AG04449 (cell line): ENCODE data around the gene UBAC1.
"Not testable (repeated sequence)": the region's sequence is repeated elsewhere in the genome, so short reads cannot be mapped to it uniquely, and the experiment has no call there.

Source experiments
- CTCF ChIA-PET: fragments of 350-600 bp; formaldehyde crosslinking; extraction: SDS; loops from one replicate; lab custom pipeline; 2021; ENCODE audit warnings: antibody characterized with exemption; lab: Yijun Ruan, JAX
- POLR2A ChIA-PET: fragments of 400-600, 350-600 bp; formaldehyde crosslinking; extraction: SDS; loops from one replicate; lab custom pipeline; 2020; ENCODE audit warnings: antibody characterized with exemption, inconsistent platforms; lab: Yijun Ruan, JAX
- DNase-seq: peaks from one replicate; pipeline ENCODE4 v3.0.0-alpha.2; 2010; ENCODE audit warnings: low read depth, low spot score
- H3K4me3 ChIP-seq: 2 replicates; pipeline ENCODE4 v1.5.1; 2011; ENCODE audit warnings: low read depth, mild to moderate bottlenecking, control low read depth, low read length
- CTCF ChIP-seq: IDR thresholded peaks from one replicate; pipeline ENCODE4 v1.5.1; 2011; ENCODE audit warnings: mild to moderate bottlenecking, moderate library complexity, low read length, control low read depth, inconsistent platforms; ENCODE audit not compliant: insufficient read depth; ENCODE audit errors: missing control alignments

Gene UBAC1

GRCh38 chr9:135944444-135945252, 16.5 kb downstream of the UBAC1 start:
- ChIA-PET CTCF (interaction anchor here (1.0 to 1.5 kb wide), 3 partner anchors 15 to 83 kb away, joined by 3 to 4 read pairs (median 4); no protein-coding TSS in a partner anchor), POLR2A (no interaction called here)
- DNase-seq = no peak
- TF ChIP-seq CTCF = no peak
- H3K4me3 ChIP-seq = no peak overlapping the region

- POLR2A ChIA-PET, H3K4me3 ChIP-seq, DNase-seq: not testable (repeated sequence)
- CTCF ChIA-PET = interaction anchor here (1.0 to 1.2 kb wide), 3 partner anchors 8 to 82 kb away, joined by 3 to 4 read pairs (median 4); no protein-coding TSS in a partner anchor
Observed at GRCh38 chr9:135943604-135944003, 17.6 kb downstream of the UBAC1 start.

- ChIA-PET POLR2A (no interaction called here), CTCF (interaction anchor here (1.3 kb wide), 1 partner anchor 19 kb away, joined by 3 read pairs; the partner anchor contains the start of gene UBAC1)
- TF ChIP-seq CTCF = no peak
- H3K4me3 ChIP-seq = no peak overlapping the region
- no peak for DNase-seq
Observed at GRCh38 chr9:135941288-135941995, 19.7 kb downstream of the UBAC1 start.

- ChIA-PET CTCF (no interaction called here), POLR2A (no interaction called here)
- DNase-seq = no peak
- no peak overlapping the region for H3K4me3 ChIP-seq
- TF ChIP-seq CTCF = no peak
Observed at GRCh38 chr9:135939351-135940265, 21.6 kb downstream of the UBAC1 start.

- CTCF ChIA-PET = no interaction called here
- H3K4me3 ChIP-seq = no peak overlapping the region
- no peak for TF ChIP-seq CTCF
- no peak for DNase-seq
- POLR2A ChIA-PET = no interaction called here
Observed at GRCh38 chr9:135937521-135938489, 23.4 kb downstream of the UBAC1 start.
